GM13977 (cell line): ENCODE data around the gene NPAS3.

Experiments
- DNase-seq: peaks from one replicate; pipeline ENCODE4 v3.0.0; 2012; ENCODE audit warnings: low spot score
- CTCF ChIP-seq: IDR thresholded peaks from 2 replicates; pipeline ENCODE4 v1.5.1; 2012; ENCODE audit warnings: mild to moderate bottlenecking, control low read depth; ENCODE audit not compliant: insufficient read depth; ENCODE audit errors: extremely low read depth, missing control alignments
- in situ Hi-C: fragments of 300-500 bp; cut with MboI; formaldehyde crosslinking; loops from one replicate; pipeline ENCODE4 v1.12.0; 2022; ENCODE audit warnings: low sequenced_read_pairs, low pct_unique_long_range_greater_than_20kb, mixed read lengths, inconsistent platforms; ENCODE audit not compliant: unreplicated experiment

Gene NPAS3

GRCh38 chr14:33542338-33543287 lies 603.9 kb downstream of the NPAS3 start:
- no peak for DNase-seq
- TF ChIP-seq CTCF: no peak
- in situ Hi-C loops: no loop called here

GRCh38 chr14:33545696-33546095 lies 607.0 kb downstream of the NPAS3 start:
- TF ChIP-seq CTCF: no peak
- DNase-seq: no peak
- in situ Hi-C loops: no loop called here

- DNase-seq: no peak
- in situ Hi-C loops: no loop called here
- no peak for TF ChIP-seq CTCF
Observed at GRCh38 chr14:33548606-33549005, 609.9 kb downstream of the NPAS3 start.

GRCh38 chr14:33551963-33552362 lies 613.3 kb downstream of the NPAS3 start:
- no peak for TF ChIP-seq CTCF
- in situ Hi-C loops: no loop called here

DNA sequence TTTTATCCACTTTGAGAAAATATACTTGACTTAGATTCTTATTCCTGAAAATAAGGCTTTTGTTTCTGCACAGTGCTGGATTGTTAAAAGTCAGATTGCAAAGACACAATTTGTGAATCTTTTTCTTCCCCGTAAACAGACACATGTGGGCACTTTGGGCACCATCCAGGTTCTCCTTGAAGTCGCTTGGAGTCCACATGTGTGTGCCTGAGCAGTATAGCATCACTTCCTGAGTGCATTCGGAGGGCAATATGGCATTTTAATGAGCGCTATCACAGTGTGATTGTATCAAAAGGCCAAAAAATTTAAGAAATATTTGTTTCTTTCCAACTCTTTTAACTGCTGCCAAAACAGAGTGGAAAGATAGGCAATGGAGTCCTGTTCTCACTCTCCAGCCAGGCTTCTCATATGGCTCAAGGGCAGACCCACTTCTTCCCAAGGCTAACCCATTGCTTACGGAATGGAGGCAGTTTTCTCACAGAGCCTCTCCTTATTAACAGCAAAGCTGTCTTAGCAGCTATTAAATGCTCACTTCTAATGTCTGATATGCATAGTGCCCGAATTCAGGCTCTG lies 615.1 kb downstream of the NPAS3 start:
- no peak for TF ChIP-seq CTCF
- DNase-seq: no peak
- in situ Hi-C loops: no loop called here

More at GRCh38 chr14:33551963-33552362, 613.3 kb downstream of the NPAS3 start:
- no peak for DNase-seq

DNA sequence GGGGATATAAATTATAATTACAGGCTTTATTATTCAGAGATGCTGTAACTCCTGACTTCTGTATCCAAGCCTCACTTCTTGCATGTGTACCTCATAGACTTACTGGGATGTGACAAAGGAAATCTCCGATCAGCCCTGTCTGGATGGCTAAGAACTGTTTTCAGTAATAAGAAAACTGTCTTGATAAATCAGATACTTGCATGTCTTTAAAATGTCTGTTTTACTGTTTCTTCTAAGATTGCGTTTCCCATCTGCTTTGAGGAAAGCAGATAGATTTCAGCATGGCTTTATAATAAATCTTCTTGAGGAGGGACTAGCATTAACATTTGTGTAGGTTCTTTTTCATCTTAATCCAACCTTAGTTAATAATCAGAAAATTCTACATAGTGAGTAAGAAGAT lies 616.3 kb downstream of the NPAS3 start:
- no peak for DNase-seq
- TF ChIP-seq CTCF: no peak
- in situ Hi-C loops: no loop called here
